ENCODE data around the gene CHGA.

The CHGA gene

DNA sequence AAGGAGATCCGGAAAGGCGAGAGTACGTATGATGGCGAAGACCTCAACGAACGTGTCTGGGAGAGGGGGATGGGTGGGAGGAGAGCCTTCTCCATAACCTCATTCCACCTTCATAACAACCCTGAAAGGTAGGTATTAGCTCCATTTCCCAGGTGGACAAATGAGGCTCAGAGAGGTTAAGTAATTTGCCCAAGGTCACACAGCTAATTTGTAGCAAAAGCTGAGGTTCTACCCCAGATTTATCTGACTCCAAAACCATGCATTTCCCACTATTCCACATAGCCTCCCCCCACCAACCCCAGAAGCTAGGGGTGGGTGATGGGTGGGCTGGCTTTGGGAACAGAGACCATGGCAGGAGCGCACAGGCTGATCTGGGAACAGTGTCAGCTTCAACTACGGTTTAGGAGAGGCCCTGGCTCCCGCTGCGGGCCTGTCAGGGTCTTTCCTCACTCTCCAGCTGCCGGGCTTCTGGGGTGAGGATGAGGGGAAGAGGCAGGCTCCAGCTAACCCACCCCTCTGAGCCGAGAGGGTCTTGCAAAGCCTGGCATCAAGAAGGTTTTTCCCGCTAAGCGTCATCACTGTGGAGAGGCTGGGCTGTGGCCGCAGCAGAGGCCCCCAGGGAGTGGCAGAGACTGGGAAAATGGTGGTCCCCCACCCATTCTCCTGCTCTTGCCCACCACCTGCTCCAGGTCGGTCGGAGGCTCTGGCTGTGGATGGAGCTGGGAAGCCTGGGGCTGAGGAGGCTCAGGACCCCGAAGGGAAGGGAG, 8.9 kb downstream of the CHGA start:
- no peak for DNase-seq

DNA sequence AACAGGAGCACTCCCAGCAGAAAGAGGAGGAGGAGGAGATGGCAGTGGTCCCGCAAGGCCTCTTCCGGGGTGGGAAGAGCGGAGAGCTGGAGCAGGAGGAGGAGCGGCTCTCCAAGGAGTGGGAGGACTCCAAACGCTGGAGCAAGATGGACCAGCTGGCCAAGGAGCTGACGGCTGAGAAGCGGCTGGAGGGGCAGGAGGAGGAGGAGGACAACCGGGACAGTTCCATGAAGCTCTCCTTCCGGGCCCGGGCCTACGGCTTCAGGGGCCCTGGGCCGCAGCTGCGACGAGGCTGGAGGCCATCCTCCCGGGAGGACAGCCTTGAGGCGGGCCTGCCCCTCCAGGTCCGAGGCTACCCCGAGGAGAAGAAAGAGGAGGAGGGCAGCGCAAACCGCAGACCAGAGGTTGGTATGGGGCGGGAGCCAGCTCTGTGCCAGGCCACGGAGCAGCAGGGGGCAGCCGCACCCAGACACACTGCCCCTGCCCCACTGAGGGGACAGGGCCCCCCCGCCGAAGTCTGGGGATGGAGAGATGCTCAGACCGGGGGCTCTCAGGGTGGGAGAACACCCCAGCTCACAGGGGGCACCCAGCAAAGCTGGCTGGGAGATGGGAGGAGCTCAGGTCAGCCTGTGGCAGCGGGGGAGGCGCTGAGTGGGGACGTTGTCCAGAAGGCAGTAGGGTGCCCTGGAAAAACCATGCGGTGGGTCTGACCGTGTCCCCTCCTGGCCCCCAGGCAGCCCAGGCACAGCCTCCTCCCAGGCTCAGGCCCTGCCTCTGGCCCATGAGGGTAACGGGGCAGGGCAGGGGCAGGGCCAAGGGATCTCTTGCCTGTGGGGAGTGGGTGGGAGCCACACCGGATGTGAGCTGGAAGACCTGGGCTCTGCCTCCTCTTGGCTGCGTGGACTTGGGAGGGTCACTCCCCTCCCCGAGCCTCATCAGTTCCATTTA, 9.8 kb downstream of the CHGA start:
- no peak for DNase-seq

DNA sequence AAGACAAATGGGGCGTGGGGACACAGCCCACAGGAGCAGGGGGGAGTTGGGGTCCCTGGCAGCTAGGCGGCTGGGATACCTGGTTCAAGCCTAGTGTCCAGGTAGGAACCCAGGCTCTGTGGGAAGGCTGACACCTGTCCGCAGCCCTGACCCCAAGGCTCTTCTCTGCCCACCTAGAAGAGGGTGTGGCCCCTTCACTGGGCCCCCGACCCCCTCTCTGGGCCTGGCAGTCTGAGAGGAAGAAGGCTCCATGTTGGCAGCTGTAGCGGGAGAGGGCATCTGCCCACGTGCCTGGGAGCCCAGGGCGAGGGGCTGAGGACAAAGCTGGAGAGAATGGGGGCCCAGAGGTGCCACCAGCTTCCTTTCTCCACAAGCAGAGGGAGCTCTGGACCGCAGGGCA, 10.5 kb downstream of the CHGA start:
- no peak for DNase-seq

DNA sequence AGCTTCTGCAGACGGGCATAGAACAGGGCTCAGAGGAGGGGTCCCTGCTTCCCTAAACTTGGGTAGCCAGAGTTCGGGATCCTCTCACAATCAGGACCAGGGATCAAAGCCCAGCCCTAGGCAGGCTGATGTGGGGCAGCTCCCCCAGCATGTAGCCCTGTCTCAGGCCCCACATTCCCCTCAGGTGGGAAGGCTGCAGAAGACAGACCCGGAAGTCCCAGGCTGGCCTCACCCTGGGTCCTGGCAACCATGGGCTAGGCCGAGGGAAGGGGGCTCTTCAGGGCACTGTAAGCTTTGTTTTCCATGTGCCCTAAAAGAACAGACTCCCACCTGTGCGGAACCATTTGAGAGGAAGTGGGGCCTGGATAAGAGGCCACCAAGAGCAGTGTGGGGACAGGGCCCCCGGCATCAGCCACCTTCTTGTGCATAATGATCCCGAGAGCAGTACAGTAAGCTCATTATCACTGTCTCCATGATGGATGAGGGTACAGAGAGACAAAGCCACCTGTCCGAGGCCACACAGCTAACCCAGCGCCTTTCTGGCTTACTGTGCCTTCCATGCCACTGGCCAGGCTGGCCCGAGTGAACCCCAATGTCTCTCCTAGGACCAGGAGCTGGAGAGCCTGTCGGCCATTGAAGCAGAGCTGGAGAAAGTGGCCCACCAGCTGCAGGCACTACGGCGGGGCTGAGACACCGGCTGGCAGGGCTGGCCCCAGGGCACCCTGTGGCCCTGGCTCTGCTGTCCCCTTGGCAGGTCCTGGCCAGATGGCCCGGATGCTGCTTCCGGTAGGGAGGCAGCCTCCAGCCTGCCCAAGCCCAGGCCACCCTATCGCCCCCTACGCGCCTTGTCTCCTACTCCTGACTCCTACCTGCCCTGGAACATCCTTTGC, 11.5 kb downstream of the CHGA start:
- no peak for DNase-seq

DNA sequence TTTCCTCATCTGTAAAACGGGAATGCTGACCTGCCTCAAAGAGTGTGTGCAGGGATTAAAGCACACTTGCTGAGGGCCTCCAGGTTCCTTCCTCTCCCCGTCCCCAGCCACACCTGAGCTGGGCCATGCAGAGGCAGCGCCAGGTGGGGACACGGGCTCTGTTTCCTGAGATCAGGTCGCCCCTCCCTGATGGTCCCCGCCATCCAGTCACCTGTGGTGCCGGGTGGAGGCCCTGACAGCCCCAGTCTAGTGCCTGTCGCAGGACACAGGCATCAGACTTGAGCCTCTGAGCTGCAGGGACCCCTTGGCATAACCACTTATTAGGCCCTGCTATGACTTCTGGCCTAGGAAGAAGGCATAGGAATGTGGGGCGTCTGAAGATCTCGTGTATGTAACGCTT, 12.5 kb downstream of the CHGA start:
- no peak for DNase-seq

DNA sequence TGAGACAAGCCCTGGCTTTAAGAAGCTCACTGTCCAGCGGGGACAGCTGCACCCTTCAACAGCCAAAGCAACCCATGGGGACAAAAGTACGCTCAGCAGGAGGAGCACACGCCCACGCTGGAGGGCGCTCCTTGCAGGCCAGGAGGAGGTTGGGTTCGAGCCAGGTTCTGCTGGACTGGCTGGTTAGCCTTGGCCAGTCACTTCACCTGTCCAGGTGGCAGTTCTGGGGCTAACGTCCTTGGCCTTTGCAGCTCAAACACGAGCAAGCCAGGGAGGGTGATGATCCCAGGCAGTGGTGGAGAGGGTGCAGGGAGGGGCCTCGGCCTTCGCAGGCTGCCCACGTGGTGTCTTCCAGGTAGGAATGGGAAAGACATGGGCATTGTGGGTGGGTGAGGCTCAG, 13.1 kb downstream of the CHGA start:
- DNase-seq = no peak

DNA sequence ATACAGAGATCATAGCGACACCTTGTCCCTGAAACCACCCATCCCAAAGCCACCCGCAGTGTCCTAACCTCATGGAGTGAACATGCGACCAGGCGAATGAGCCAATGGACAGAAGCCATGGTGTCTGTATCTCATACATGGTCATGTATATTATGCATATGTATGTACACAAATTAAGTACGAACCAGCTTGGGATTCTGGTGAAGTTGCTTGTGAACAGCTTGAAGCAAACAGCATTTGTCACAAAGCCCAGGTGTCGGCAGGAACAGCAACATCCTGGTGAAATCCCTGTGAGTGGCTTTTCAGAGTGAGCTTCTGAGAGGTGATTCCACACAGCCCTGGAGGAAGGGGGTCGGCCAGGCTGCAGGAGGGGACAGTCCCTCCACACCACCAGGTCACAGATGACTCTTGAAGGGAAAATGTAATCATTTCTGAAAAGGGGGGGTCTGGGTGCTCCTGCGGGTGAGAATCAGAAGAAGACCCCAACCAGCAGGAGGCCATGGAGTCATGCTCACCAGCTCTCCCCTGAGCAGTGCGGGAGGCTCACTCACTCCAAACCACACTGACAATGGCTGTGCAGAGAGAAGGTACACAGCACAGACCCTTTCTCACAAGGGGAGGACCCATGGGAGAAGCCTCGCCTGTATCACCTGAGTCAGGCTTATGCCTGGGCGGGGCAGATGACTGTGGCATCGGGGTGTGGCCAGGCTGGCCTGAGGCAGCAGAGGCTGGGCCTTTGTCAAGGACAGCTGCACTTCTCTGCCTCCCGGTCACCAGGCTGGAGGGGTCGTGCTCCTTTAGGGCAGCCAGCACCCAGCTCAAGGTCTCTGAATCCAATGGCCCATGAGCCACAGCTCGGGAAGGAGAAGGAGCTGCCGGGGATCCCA, 14.3 kb downstream of the CHGA start:
- DNase-seq = no peak

DNA sequence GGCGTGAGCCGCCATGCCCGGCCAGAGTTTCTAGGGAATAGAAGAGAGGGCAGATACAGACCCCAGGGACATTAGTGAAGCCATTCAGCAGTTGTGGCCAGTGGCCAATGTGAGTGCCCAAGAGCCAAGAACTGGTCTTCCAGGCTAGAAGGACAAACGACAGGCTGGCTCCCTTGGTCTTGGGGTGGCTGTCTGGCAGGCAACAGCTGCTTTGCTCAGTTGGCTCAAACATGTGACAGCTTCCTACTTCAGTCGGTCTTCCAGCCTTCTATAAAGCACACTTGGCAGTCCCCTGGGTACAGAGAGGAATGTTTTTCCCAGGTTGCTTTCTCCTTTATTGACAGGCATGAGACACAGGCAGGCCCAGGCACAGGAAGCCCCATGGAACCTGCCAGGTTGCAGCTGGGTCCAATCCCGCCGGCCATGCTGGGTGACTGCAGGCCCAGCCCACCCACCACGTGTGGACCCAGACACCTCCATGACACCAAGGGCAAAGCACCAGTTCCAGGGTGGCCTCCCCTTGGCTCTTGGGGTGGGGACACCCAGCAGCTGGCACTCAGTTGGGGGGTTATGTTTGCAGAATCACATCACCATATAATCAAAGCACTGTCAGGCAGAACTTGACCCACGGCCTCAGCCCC, 15.4 kb downstream of the CHGA start:
- DNase-seq = no peak

DNA sequence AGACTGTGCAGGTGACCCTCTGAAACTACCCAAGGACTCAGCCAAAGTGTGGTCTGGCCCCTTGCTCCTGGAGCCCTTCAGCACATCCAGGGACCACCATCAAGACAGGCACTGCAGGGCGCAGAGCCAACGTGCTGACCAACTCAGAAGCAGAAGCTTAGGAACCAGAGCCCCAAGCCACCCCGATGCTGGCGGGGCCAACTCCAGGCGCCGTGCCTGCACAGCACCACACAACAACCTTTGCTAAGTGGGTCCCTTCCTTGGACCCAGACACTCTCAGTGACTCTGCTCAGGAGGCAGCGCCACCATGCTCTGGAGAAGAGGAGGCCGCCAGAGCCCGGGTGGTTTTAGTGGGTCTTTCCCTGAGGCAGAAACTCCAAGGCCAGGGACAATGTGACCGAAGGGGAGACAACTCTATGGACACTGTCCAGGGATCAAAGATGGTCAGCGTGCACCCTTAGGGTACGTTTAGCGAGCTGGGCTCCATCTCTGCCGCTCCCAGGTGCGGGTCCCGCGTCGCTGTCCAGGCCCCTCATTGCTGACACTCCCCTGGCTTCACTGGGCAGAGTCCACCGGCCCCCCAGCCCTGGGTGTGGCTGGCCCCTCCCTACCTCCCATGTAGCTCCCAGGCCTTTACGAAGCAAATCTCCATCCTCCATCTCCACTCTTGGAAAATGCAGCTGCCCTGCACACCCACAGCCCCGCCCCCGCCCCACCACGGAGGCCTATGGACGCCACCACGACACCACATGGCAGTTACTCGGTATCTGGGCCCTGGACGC, 16.1 kb downstream of the CHGA start:
- no peak for DNase-seq

DNA sequence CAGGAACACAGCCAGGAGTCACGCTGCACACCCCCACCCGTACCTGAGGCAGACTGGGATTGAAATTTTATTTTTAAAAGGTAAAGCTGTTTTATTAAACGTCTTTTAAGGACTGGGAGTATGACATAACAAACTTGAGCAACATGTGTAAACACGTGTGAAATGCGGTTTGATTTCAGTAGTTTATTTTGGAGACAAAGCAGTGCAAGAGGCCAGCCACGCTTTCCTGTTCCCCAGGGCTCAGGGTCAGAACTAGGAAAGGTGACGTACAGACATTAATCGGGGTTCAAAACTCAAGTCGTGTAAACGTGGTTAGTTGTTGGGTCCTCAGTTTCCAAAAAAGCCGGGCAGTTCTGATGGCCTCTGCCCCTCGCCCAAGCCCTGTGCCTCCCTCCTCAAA, 16.7 kb downstream of the CHGA start:
- no peak for DNase-seq

DNA sequence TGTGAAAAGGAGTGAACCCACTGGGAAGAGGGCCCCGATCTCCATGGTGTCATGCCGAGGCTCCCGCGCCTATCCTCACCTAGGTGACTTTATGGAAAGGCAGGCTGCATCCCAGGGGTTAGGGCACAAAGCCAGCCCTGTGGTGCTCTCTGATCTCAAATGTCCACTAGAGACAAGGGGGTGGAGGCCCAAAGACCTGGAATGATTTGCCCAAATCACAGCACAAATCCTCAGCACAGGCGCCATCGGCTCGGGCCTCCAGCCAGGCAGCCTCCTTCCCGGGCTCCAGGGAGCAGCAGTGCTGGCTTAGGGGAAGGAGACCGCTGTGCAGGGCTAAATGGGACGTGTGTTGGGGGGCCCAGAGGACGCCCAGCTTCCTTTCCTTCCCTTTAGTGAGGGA, 17.6 kb downstream of the CHGA start:
- DNase-seq = no peak

DNA sequence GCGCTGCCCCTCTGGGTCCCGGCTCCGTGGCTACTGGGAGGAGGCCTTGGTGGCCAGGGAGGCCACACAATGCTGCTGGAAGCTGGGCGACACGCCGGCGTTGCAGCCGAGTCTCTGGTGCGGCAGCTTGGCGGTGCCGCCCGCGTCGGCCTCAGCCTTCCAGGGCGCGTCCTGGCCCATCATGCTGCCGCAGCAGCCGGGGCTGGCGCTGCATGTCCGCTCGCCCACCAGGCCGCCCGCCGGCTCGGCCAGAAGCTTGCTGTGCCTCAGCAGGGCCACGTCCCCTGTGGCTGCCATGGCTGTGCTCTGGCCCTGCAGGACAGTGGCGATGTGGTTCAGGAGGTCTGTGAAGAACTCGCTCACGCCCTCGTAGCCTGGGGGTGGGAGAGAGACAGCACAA, 18.6 kb downstream of the CHGA start:
- DNase-seq = no peak

DNA sequence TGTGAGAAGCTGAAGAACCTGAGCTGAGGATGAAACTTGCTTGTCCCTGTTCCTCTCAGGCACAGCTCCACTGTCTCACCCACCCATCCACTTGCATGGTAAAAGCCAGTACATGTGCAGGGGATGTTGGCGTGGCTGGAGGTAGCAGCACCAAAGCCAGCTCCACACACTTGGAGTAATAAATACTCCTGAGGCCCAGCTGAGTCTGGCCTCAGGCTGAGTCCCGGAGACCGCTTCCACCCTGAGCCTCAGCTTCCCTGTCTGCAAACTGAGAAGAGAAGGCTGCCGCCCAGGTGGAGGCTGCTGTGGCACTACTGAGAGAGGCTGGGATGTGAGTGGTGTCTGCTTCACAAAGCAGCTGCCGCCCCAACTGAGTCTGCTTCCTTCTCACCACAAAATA, 19.2 kb downstream of the CHGA start:
- DNase-seq = no peak

DNA sequence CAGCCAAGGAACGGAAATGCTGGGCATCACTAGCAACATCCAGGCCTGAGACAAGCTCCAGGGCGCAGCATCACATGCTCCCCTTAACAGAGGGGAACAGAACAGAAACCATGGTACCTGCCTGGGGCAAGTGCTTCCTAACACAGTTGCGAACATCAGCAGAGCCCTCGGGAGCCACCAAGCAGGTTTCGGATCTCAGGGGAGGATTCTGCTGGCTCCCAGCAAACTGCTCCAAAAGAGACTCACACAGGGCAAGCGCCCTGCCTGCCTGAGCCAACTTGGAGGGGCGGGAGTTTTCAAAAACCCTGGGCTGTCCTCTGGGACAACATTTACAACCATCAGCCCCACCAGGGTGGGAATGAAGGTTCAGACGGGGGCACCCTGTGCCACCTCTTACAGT, 19.6 kb downstream of the CHGA start:
- no peak for DNase-seq

DNA sequence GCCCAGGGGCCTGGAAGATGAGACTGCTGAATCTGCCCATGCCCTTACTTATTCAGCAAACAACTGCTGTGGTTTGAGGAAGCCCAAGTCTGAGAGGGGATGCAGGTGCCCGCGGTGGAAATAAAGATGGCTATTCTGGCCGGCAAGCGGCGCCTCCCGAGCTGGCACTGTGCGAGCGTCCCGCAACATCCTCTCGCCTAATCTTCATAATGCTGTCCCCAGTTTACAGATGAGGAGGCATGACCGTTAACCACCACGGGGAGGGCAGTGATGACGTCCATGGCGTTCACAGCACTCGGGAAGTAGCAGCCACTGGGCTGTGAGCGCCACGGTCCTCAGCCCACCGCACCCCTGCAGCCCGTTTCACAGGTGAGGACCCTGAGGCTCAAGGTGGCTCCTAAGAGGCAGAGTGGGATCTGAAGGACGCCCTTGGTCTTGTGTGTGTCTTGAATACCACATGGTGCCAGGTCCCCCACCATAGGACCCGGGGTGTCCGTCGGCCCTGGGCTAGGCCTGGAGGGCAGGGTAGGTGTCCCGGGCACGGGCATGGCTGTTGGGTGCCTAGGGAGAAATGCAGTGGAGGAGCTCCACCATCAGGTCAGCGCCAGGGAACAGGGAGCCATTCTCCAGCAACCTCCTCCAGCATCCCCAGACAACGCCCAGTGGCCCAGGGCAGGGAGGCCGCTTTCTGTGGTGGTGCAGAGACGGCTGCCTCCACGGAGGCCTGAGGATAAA, 20.2 kb downstream of the CHGA start:
- no peak for DNase-seq

DNA sequence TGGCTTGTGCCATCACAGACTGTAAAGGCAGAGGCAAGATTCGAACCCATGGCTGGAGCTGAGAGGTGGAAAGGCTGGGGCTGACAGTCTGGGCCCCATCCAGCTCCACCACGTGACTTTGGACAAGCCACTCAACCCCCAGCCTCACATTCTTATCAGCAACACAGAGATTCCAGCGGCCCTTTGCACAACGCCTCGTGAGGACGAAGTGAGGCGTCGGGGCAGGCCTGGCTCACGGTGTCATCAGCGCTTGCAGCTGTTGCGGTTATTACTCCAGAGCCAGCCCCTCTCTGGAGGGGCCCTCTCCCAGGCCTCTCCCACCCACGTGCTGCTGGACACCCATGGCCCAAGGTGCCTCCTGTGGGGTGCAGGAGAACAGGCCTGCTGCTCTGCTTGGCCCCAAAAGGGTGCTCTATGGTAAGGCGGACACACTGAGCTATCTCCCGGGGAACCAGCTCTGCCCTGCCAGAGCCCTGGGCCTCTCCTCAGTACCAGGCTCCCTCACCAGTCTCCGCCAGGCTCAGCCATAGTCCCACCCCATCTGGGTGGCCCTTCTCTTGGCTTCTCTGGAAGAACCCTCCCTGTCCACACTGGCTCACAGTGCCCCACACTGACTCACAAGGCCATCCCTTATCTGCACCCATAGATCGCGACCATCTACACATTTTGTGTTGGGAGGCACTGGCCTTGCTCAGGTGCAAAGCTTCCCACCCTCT, 21.1 kb downstream of the CHGA start:
- no peak for DNase-seq

DNA sequence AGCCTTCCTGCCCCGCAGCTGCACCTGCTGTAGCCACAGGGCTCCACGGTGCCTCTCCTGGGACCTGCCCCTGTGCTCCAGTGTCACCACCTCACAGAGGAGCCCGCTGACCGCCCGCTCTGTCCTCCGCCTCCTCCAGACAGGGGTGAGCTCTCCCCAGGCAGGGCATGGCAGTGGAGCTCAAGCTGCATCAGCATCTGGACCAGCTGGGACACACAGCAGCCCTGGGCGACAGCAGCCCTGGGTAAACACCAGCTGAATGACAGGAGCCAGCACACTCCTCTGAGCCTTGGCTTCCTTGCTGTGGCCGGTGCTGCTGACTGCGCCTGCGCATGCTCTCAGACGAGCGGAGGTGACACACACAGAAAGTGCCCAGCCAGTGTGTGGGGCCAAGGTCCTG, 22.0 kb downstream of the CHGA start:
- peak in 1 of 2 experiments; percentile 45 for DNase-seq

DNA sequence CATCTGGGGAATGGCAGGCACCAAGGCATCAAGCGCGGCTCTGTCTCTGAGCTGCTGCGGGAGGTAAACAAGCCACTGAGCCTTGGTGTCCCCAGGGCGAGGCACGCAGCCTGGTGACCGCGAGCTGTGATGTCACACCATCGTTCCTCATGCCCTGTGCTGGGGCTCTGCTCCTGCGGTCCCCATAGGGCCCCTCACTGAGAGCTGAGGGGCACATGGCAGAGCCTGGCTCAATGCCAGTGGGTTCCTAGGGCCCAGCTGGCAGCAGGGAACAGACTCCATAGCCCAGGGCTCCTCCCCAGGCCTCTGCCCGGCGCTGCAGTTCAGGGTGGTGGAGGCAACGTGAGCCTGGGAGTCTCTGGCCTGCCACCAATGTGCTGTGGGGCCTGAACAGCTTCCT, 22.6 kb downstream of the CHGA start:
- peak; percentile 47 to 74 for DNase-seq

Measured in NCI-H2081 (cell line).